ENCODE data around the gene SRP14.

Gene SRP14

GRCh38 chr15:40010686-40011085 is 28.3 kb downstream of the SRP14 start:
- peak; percentile 75 for DNase-seq (ENCODE audit: extremely low read depth, low read depth)

GRCh38 chr15:40008061-40008765 is 30.8 kb downstream of the SRP14 start:
- TF ChIP-seq CTCF (IDR thresholded peaks at IDR 0.05; ENCODE audit: low read depth, low read length) = no peak
- DNase-seq (ENCODE audit: extremely low read depth, low read depth) = no peak

More at GRCh38 chr15:40010686-40011085, 28.3 kb downstream of the SRP14 start:
- no peak for TF ChIP-seq CTCF (IDR thresholded peaks at IDR 0.05; ENCODE audit: low read depth, low read length)

- TF ChIP-seq CTCF (IDR thresholded peaks at IDR 0.05; ENCODE audit: low read depth, low read length) = no peak
- no peak for DNase-seq (ENCODE audit: extremely low read depth, low read depth)
Measured at GRCh38 chr15:40006646-40007045, 32.3 kb downstream of the SRP14 start.

GRCh38 chr15:40006003-40006402 is 33.0 kb downstream of the SRP14 start:
- no peak for TF ChIP-seq CTCF (IDR thresholded peaks at IDR 0.05; ENCODE audit: low read depth, low read length)
- no peak for DNase-seq (ENCODE audit: extremely low read depth, low read depth)

GRCh38 chr15:40003116-40003916 is 35.7 kb downstream of the SRP14 start:
- no peak for DNase-seq (ENCODE audit: extremely low read depth, low read depth)
- TF ChIP-seq CTCF (IDR thresholded peaks at IDR 0.05; ENCODE audit: low read depth, low read length) = no peak

GRCh38 chr15:40002295-40002694 is 36.7 kb downstream of the SRP14 start:
- no peak for TF ChIP-seq CTCF (IDR thresholded peaks at IDR 0.05; ENCODE audit: low read depth, low read length)
- no peak for DNase-seq (ENCODE audit: extremely low read depth, low read depth)

GRCh38 chr15:39999538-40000200 is 39.3 kb downstream of the SRP14 start:
- no peak for DNase-seq (ENCODE audit: extremely low read depth, low read depth)
- no peak for TF ChIP-seq CTCF (IDR thresholded peaks at IDR 0.05; ENCODE audit: low read depth, low read length)
